Spleen (tissue), 11 donors: ENCODE data around the gene PLEKHA7. TPM values are rescaled to one million over a fixed set of nuclear protein-coding genes. Genes with fewer than 3 reads are reported as not detected.

Experiments used
- DNase-seq: peaks from one replicate; pipeline ENCODE4 v3.0.0-alpha.2; 2020
- H3K27ac ChIP-seq, 8 donors: fragments of 200-600 bp; sonication (generic) in 7 of 8; 1 replicate in 4 of 8; 2 replicates in 4 of 8; pipeline versions ENCODE4 v1.5.0 to v1.8.0; 2016 to 2021; ENCODE audit warnings: inconsistent platforms in 4 of 8, mild to moderate bottlenecking in 4 of 8, moderate library complexity in 1 of 8
- H3K27me3 ChIP-seq, 7 donors: fragments of 200-600 bp; sonication (generic) in 6 of 7; replicated peaks in 1 of 7; 1 replicate in 4 of 7; 2 replicates in 3 of 7; pipeline versions ENCODE4 v1.5.0 to v1.8.0; 2016 to 2021; ENCODE audit warnings: inconsistent platforms in 3 of 7, mild to moderate bottlenecking in 1 of 7
- H3K36me3 ChIP-seq, 6 donors: fragments of 200-600 bp; sonication (generic) in 5 of 6; 1 replicate in 4 of 6; 2 replicates in 2 of 6; pipeline versions ENCODE4 v1.5.0 to v1.8.0; 2016 to 2021; ENCODE audit warnings: inconsistent platforms in 2 of 6
- H3K4me1 ChIP-seq, 6 donors: fragments of 200-600 bp; sonication (generic) in 5 of 6; 1 replicate in 3 of 6; 2 replicates in 3 of 6; pipeline versions ENCODE4 v1.5.0 to v1.8.0; 2016 to 2021; ENCODE audit warnings: inconsistent platforms in 3 of 6
- H3K4me3 ChIP-seq, 8 donors: fragments of 200-600 bp; sonication (generic) in 7 of 8; 1 replicate in 4 of 8; 2 replicates in 4 of 8; pipeline versions ENCODE4 v1.5.0 to v1.8.0; 2016 to 2021; ENCODE audit warnings: inconsistent platforms in 4 of 8, mild to moderate bottlenecking in 4 of 8, moderate library complexity in 2 of 8
- H3K9me3 ChIP-seq, 8 donors: fragments of 200-600 bp; sonication (generic) in 7 of 8; 1 replicate in 4 of 8; 2 replicates in 4 of 8; pipeline versions ENCODE4 v1.5.0 to v1.8.0; 2016 to 2021; ENCODE audit warnings: inconsistent platforms in 4 of 8
- POLR2A ChIP-seq, 3 donors: fragments of 450-650 bp; IDR thresholded peaks; one replicate each; pipeline ENCODE4 v1.5.1; 2017; ENCODE audit warnings: antibody characterized with exemption in 3 of 3, mild to moderate bottlenecking in 1 of 3
- POLR2AphosphoS5 ChIP-seq, 3 donors: sonication (generic); formaldehyde crosslinking; IDR thresholded peaks; one replicate each; pipeline ENCODE4 v1.5.1; 2017; ENCODE audit warnings: antibody characterized with exemption in 3 of 3
- WGBS, 5 donors: extraction: QIAGEN DNeasy Blood & Tissue Kit in 3 of 5; methylation state at CpG; one replicate each; pipeline versions ENCODE4 v1.1.5 to v1.1.7; 2013 to 2018; 5-methylcytosine and 5-hydroxymethylcytosine counted together
- intact Hi-C: fragments of 100-400 bp; cut with DNase I; formaldehyde crosslinking; loops from one replicate; pipeline ENCODE4 v1.15.0; 2023; ENCODE audit warnings: low total_unique reads
- polyA plus RNA-seq, 3 donors: library from polyadenylated mRNA; stranded (reverse); fragments of 200-250 nt; gene quantifications; one replicate each; pipeline ENCODE4 v1.2.1, GENCODE V29; 2013
- total RNA-seq, 7 donors: library from RNA; depleted of rRNA in 3 of 7; stranded (reverse); fragments of >200 nt in 3 of 7; fragmentation: NEBNext Ultra II Directional in 4 of 7; extraction: Animal tissue kit (Norgen Biotek cat#: 25700) in 4 of 7; gene quantifications; one replicate each; pipeline versions ENCODE4 v1.1.0 to v1.2.1, GENCODE V29; 2016 to 2021
- TF ChIP-seq, protein P1 (sequence below), 11 experiments: fragments of 200-600 bp in 7 of 11; fragments of 450-650 bp in 4 of 11; sonication (generic) in 4 of 11; IDR thresholded peaks in 8 of 11; conservative IDR thresholded peaks in 3 of 11; 1 replicate in 7 of 11; 2 replicates in 4 of 11; pipeline versions ENCODE4 v1.4.0 to v1.8.0; 2016 to 2021; ENCODE audit warnings: antibody characterized with exemption in 11 of 11, inconsistent platforms in 4 of 11, mild to moderate bottlenecking in 1 of 11
- donor health status: healthy with polysubstance abuse.
- donor health status: DM: no; HTN: no; CAD: no; lungs with moderate emphysema.
- donor health status: DM: no; HTN: no; CAD: no.
- donor health status: Bipolar disorder and iron deficiency.
- donor health status: healthy.
- donor health status: DM: no; HTN: no; CAD: no.
- donor health status: DM: yes; HTN: yes; CAD: no.

PLEKHA7 gene
- total and polyA plus RNA-seq, 10 donors, result 1.8 to 12.8 (median 5.8) TPM

DNA sequence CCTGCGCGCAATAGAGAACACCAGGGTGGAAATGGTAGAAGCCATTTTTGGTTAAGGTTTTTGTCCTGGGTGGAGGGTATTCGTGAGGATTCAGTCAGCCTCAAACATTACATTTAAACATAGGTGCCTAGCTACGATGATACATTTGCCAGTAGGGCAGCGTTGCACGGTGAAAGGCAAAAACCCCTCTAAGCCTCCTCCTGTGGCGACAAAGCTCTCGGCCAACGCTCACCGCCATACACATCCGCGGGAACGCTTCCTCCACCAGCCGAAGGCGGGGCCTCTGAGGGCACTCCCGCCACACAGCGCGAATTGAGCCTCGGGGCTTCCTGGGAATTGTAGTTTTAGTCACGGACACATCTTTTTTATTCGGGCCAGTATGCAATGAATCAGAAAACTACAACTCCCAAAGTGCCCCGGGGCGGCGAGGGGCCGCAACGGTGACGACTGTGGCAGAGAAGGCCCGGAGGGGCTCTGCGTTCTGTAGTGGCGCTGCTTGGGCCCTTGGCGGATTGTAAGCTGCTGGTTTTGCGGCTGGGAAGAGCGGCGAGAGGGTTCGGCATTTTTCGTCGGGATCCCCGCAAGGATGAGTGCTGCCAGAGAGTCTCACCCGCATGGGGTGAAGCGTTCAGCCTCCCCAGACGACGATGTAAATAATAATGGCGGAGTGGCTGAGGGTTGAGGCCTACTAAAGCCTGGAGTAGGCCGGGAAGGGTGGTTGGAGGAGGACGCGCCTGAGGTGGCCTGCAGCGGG is 275.8 kb downstream of the PLEKHA7 start, which contains the start of gene C11orf58:
C11orf58 (plus strand) TSS at position 455 of the 754 bp plus-strand sequence; CDS start at position 587, 132 bp downstream.
- peak within 1 kb of the TSS; percentile 92 to 98 (median 96) for H3K27ac ChIP-seq
- WGBS, 5 donors, result 0 to 1% (median 1%) methylated on average over 29 to 47 of the region's 47 CpGs
- H3K4me1 ChIP-seq, result peaks cover 30 to 51% (median 47%) of the 10 kb centered on the region in 6 donors
- no peaks in the 10 kb centered on the region for H3K9me3 ChIP-seq
- TF ChIP-seq POLR2A (IDR thresholded peaks at IDR 0.05), result peak; percentile 49 to 77 (median 66)
- TF ChIP-seq POLR2AphosphoS5 (IDR thresholded peaks at IDR 0.05), result peak; percentile 96 to 98 (median 98)
- TF ChIP-seq, protein P1, sequence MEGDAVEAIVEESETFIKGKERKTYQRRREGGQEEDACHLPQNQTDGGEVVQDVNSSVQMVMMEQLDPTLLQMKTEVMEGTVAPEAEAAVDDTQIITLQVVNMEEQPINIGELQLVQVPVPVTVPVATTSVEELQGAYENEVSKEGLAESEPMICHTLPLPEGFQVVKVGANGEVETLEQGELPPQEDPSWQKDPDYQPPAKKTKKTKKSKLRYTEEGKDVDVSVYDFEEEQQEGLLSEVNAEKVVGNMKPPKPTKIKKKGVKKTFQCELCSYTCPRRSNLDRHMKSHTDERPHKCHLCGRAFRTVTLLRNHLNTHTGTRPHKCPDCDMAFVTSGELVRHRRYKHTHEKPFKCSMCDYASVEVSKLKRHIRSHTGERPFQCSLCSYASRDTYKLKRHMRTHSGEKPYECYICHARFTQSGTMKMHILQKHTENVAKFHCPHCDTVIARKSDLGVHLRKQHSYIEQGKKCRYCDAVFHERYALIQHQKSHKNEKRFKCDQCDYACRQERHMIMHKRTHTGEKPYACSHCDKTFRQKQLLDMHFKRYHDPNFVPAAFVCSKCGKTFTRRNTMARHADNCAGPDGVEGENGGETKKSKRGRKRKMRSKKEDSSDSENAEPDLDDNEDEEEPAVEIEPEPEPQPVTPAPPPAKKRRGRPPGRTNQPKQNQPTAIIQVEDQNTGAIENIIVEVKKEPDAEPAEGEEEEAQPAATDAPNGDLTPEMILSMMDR (IDR thresholded peaks at IDR 0.05 in 8 of 11, conservative IDR thresholded peaks at IDR 0.05 in 3 of 11), result peak in 4 of 11 experiments; percentile 21 to 43 (median 32)
- H3K4me3 ChIP-seq, result peak within 1 kb of the TSS; percentile 56 to 87 (median 66)
- peak; percentile 98 for DNase-seq
- H3K36me3 ChIP-seq, result peaks cover 0 to 21% (median 2%) of the 10 kb centered on the region in 6 donors
- intact Hi-C loops, result no loop called here
- H3K27me3 ChIP-seq, result no peaks in the 10 kb centered on the region

DNA sequence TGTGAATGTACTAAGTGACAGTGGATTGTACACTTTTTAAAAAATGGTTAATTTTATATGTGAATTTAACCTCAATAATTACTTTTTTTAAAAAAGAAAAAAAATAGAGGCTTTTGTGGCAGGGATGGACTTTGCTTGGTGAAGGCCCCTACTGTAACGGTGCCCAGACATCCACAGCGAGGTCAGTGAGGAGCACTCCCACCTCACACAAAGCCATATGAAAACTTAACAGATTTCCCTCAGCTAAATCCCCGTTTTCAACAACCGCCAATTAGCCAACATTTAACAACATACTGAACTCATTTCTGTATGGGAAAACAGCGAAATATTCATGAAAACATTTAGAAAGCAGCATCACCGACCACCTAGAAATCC is 276.4 kb downstream of the PLEKHA7 start:
- intact Hi-C loops, result no loop called here
- Histone ChIP-seq H3K27me3 (no peaks in the 10 kb centered on the region), H3K9me3 (no peaks in the 10 kb centered on the region), H3K27ac (peak overlapping the region; percentile 92 to 98 (median 96)), H3K4me3 (peak overlapping the region; percentile 56 to 87 (median 66)), H3K36me3 (peaks cover 0 to 21% (median 2%) of the 10 kb centered on the region in 6 donors), H3K4me1 (peaks cover 24 to 45% (median 41%) of the 10 kb centered on the region in 6 donors)
- 0 to 2% (median 0%) methylated on average over 6 of the region's 6 CpGs for WGBS, 5 donors
- TF ChIP-seq POLR2A (IDR thresholded peaks at IDR 0.05) (no peak), POLR2AphosphoS5 (IDR thresholded peaks at IDR 0.05) (no peak)
- TF ChIP-seq, protein P1 (IDR thresholded peaks at IDR 0.05 in 8 of 11, conservative IDR thresholded peaks at IDR 0.05 in 3 of 11), result no peak
- DNase-seq, result no peak

Other genes starting within 250 kb of the PLEKHA7 start
- 1,000 to 10,000 TPM in 4 of 7 donors, 100 to 1,000 TPM in 3; 755 to 1,334 (median 1,014) TPM for gene RPS13, start 63.3 kb upstream of the PLEKHA7 start, total RNA-seq
- 1,000 to 10,000 TPM; 3,517 to 4,398 (median 4,295) TPM for gene RPS13, start 63.3 kb upstream of the PLEKHA7 start, polyA plus RNA-seq
- 10 to 100 TPM; 45.2 to 79.3 (median 69.8) TPM for gene PIK3C2A, start 193.6 kb upstream of the PLEKHA7 start, total RNA-seq
- 1 to 10 TPM; 6.1 to 8.9 (median 6.1) TPM for gene PIK3C2A, start 193.6 kb upstream of the PLEKHA7 start, polyA plus RNA-seq